Measurements from ENCODE around the gene CYP4F3.
"Not testable (repeated sequence)": the region's sequence is repeated elsewhere in the genome, so short reads cannot be mapped to it uniquely, and the experiment has no call there.

CYP4F3 gene

DNA sequence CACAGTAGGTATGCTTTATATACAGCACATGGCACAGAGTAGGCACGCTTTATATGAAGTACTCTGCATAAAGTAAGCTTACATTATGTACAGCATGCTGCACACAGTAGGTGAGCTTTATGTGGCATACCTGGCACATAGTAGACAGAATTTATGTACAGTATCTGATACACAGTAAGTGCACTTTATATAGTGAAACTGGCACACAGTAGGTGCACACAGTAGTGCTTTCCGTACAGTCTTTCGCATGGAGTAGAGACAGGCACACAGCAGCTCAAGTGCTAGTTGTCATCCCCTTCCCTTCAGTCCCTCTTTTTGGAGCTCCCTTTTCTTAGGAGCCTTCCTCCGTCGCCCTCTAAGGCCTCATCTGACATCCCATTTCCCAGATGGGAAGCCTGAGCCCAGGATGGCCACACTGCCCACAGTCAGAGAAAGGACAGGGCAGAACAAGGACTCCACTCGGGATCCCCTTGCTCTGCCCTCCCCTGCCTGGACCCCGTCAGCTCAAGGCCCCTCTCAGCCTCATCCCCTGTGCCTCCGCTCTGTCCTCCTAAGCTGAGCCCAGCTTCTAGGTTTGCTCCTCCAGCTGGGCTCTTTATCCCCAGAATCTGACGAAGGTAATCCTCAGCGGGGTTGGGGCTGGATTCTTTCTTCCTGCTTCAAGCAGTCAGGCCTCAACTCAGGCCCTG is 31.3 kb downstream of the CYP4F3 start:
- no peak for DNase-seq

DNA sequence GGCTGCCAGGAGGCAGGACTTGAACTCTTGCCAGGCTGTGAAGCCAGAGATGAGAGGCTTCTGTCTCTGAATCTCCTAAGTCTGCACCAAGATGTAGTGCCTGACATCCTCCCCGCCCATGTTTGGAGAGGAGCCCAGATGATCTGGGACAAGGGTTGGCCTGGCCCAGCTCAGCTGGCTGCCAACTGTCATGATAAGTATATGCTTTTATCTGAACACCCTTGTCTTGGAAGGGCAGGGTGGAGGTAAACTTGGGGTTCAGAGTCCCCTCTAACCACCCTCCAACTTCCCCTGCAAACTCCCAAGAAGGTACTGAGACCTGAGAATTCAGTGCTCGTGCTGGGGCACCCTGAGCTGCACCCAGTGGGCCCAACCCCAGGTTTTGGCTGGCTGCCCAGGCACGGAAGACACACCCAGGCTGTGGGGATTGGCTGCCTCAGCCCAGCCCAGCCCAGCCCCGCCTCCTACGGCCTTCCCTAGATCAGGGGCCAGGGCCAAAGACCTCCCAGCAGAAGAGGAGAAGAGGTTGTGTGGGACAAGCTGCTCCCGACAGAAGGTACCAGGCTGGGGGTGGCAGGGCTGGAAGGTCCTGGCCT is 32.0 kb downstream of the CYP4F3 start, which contains the start of gene CYP4F12:
Gene CYP4F12, plus strand, starts transcription at position 508 of the 596 bp plus-strand sequence. CDS start 443 bp downstream, outside the sequence.
- DNase-seq: peak; percentile 12

DNA sequence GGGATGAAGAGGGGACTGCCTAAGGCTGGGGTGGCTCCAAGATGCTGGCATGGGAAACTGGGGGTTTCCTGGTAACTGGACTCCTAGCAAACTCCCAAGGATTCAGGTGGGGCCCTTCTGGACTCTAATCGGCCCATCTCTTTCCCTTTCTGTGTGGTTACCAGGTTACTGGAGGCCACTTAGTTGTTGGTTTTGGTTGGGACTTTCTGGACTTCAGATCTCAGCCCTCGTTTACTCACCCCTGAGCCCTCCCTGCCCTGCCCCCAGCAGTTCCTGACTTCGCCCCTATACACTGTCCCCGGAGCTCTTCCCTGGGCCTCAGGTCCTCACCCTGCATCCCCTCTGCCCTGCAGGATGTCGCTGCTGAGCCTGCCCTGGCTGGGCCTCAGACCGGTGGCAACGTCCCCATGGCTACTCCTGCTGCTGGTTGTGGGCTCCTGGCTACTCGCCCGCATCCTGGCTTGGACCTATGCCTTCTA is 32.5 kb downstream of the CYP4F3 start:
- no peak for DNase-seq

DNA sequence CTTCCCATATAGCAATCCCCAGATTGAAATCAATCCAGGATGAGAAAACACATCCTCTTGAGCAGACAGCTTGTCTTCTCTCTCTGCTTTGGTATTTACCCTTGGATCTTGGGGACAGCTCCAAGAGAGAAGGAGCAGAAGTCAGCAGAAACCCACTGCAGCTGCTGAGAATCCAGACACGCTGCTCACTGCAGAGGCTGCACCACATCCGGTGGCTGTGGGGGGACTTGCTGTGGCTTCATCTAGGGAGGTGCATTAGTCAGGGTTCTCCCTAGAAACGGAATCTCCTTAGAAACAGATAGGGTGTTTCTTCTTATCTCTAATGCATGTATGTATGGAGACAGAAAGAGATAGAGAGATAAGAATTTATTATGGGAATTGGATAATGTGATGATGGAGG is 34.9 kb downstream of the CYP4F3 start:
- DNase-seq: no peak

DNA sequence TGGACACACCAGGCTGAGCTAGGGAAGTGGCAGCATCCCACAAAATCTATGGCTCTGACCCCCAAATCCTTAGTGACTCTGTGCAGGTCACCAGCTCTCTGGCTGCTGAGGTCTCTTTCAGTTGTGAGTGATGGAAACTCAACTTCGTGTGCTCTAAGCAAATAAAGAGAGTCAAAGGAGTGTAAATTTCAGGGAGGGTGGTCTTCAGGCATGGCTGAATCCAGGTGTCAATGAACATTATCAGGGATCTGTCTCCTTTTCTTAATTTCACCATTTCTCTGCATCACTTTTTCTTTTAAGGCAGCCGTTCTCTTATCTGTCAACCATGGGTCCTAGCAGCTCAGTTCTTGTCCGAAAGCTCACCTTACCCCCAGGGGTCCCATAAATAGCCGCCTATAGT is 38.4 kb downstream of the CYP4F3 start:
- no peak for DNase-seq

DNA sequence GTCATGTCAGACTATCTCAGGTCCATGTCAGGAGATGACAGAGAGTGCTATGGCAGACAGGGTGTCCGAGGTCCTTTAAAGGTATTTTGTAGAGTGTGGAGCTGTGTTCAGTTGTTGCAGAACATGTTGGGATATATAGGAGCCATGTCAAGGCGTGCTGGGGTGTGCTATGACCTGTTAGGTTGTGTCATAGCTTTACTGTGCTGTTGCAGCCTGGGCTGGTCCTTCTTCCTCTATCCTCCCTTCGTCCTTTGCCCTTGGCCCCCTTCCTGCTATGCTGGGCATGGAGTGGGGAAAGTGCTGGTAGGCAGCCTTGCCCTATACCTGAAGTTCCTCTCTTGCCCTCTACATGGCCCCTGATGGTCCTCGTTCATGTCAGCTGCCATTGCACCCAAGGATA is 39.2 kb downstream of the CYP4F3 start:
- DNase-seq: not testable (repeated sequence)

DNA sequence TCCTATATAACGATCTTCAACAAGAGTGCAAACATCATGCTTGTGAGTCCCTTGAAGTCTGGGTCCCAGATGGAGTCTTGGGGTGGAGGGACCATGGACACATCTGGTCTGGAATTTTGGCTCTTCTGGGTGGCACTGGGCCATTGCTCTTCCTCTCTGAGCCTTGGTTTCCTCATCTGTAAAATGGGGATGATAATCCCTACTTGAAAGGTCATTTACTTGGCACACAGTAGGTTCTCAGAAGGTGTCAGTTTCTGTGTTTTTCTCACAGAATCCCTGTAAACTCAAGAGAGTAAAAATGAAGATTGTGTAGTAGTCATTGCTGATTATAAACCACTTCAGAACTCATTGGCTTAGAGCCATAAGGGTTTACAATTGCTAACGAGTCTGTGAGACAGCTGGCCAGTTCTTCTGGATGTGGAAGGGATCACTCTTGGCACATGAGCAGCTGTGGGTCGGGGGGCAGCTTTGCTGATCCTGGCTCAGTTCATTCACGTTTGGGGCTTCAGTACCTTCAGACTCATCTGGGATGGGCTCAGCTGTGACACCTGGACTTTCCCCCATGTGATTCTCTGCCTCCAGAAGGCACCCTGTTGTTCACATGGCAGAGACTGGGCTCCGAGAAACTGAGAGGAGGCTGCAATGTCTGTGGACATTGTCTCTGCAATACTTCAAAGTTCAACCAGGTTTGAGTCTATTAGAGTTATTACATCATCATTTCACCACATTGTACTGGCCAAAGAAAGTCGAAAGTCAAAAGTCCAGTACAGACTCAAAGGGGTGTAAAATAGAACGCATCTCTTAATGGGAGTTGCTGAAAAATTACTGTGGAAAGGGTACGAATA is 40.0 kb downstream of the CYP4F3 start:
- no peak for DNase-seq

DNA sequence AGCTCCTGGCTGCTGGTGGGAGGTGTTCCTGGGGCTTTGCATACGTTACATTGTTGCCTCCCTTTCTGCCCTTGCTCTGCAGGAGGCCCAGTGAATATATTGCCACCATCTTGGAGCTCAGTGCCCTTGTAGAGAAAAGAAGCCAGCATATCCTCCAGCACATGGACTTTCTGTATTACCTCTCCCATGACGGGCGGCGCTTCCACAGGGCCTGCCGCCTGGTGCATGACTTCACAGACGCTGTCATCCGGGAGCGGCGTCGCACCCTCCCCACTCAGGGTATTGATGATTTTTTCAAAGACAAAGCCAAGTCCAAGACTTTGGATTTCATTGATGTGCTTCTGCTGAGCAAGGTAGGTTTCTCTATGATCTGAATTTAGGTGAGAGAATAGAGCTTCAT is 42.7 kb downstream of the CYP4F3 start:
- no peak for DNase-seq

DNA sequence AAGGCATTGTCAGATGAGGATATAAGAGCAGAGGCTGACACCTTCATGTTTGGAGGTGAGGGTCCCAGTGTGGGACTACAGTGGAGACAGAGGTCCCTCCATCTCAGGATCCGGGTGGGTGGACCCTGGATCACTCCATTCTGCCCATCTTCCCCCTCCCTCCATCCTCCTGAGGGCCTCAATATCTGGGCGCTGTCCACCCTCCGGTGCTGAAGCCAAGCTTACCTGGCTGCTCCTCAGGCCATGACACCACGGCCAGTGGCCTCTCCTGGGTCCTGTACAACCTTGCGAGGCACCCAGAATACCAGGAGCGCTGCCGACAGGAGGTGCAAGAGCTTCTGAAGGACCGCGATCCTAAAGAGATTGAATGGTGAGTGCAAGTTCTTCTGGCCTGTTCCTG is 44.1 kb downstream of the CYP4F3 start:
- DNase-seq: no peak

DNA sequence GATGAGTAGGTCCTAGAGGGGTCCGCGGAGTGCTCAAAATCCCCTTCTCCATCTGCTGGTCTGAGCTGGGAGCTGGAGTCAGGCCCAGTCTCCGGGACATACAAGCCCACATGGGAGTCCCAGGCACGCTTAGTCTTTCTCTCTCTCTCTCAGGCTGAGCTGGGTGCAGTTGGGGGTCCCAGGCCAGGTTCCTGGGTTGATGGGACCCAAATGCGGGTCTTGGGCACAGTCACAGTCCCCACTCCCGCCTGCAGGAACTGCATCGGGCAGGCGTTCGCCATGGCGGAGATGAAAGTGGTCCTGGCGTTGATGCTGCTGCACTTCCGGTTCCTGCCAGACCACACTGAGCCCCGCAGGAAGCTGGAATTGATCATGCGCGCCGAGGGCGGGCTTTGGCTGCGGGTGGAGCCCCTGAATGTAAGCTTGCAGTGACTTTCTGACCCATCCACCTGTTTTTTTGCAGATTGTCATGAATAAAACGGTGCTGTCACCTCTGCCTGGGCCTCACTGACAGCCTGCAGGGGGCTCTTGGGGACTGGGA is 56.0 kb downstream of the CYP4F3 start:
- DNase-seq: no peak

DNA sequence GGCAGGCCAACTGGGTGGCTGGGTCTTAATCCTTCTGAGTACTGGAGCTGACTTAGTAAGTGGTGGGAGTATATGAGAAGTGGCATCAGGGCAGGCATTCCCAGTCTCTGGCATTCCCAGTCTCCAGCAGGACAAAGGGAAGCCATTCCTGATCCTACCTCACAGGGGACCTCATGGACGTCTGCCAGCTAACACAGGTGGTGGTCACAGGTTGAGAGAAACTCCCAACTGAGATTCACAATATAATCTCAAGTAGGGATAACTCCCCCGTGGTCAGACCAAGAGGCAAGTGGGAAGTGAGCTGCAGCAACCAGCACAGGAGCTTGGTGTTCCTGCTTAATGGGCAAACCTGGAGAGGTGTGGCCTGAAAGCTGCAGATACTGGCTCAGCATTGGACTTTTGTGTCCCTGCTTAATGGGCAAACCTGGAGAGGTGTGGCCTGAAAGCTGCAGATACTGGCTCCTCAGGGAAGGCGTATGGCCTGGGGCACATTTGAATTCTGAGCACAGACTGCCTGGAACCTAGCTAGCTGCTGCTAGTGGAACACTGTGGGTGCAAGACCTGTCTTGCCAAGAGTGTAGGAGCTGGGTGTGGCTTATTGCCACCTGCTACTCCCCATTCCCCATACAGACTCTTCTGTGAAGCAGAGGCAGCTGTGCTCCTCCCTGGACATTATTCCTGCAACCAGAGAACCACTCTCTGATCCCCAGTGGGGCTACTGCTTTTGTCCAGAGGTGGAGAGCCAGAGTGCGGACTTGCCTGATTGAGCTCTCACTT is 61.2 kb downstream of the CYP4F3 start:
- no peak for DNase-seq

DNA sequence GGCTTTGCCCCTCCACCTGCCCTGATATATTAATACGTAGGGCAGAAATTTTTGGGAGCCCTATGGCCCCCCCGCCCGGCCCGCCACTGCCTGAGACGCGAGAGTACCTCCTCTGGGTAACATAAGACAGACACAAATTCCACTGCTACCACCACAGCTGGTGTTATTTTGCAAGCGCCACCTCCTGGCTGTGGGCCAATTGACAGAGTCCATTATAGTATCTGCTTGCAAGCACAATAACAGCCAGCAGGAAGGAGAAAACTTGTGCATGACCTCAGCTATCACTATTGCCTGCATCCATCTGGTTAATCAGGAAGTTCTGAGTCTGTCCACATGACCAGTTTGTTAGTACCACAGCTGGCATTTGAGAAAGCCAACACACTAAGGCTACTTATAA is 61.8 kb downstream of the CYP4F3 start:
- DNase-seq: no peak

Data from NCI-H226 (cell line).